Measurements from ENCODE around the gene CPVL.

The CPVL gene

GRCh38 chr7:28973591-28973990 is 172.7 kb downstream of the CPVL start:
- DNase-seq (ENCODE audit: low spot score), result no peak

- DNase-seq (ENCODE audit: low spot score), result no peak
Measured at GRCh38 chr7:28964056-28964455, 182.3 kb downstream of the CPVL start.

GRCh38 chr7:28961972-28962371 is 184.4 kb downstream of the CPVL start:
- DNase-seq (ENCODE audit: low spot score), result no peak

GRCh38 chr7:28960071-28960840 is 186.1 kb downstream of the CPVL start:
- no peak for DNase-seq (ENCODE audit: low spot score)

- no peak for DNase-seq (ENCODE audit: low spot score)
Measured at GRCh38 chr7:28958980-28959347, 187.4 kb downstream of the CPVL start.

- DNase-seq (ENCODE audit: low spot score), result no peak
Measured at GRCh38 chr7:28958235-28958979, 187.9 kb downstream of the CPVL start, which contains the start of gene TRIL. Gene TRIL, minus strand, starts transcription at chr7:28958330. Its CDS starts 284 bp downstream, at chr7:28958046.

GRCh38 chr7:28957751-28958234 is 188.5 kb downstream of the CPVL start:
- DNase-seq (ENCODE audit: low spot score), result no peak

GRCh38 chr7:28957064-28957750 is 189.1 kb downstream of the CPVL start:
- DNase-seq (ENCODE audit: low spot score), result no peak

GRCh38 chr7:28956608-28957063 is 189.7 kb downstream of the CPVL start:
- no peak for DNase-seq (ENCODE audit: low spot score)

- no peak for DNase-seq (ENCODE audit: low spot score)
Measured at GRCh38 chr7:28955718-28956607, 190.4 kb downstream of the CPVL start.

GRCh38 chr7:28955356-28955717 is 191.0 kb downstream of the CPVL start:
- no peak for DNase-seq (ENCODE audit: low spot score)

GRCh38 chr7:28954946-28955345 is 191.4 kb downstream of the CPVL start:
- no peak for DNase-seq (ENCODE audit: low spot score)

GRCh38 chr7:28954471-28954870 is 191.9 kb downstream of the CPVL start:
- DNase-seq (ENCODE audit: low spot score), result no peak

- no peak for DNase-seq (ENCODE audit: low spot score)
Measured at GRCh38 chr7:28953633-28954032, 192.7 kb downstream of the CPVL start.

All from CD4-positive, alpha-beta T cell treated with Interleukin-15 for 4 hours (primary cell).